SK-N-SH treated with all-trans-retinoic acid at 6 μM for 48 hours (cell line): ENCODE results near the gene A1BG.

Source experiments
- ATAC-seq: fragments of 200-7000 bp; cut with Tn5 transposase; 3 replicates; pipeline ENCODE4 v1.9.1; 2020; ENCODE audit warnings: mild to moderate bottlenecking, moderate library complexity
- ARNTL ChIP-seq: fragments of 450-650 bp; formaldehyde crosslinking; IDR thresholded peaks from 2 replicates; pipeline ENCODE4 v1.5.0; 2020; ENCODE audit warnings: low read depth, mild to moderate bottlenecking, moderate library complexity, borderline replicate concordance
- BACH2 ChIP-seq: fragments of 250-450 bp; sonication (Bioruptor Pico); IDR thresholded peaks from 2 replicates; pipeline ENCODE4 v1.9.0; 2021; ENCODE audit warnings: mild to moderate bottlenecking, borderline replicate concordance
- CSDC2 ChIP-seq: fragments of 250-450 bp; sonication (Bioruptor Pico); IDR thresholded peaks from 2 replicates; pipeline ENCODE4 v1.5.0; 2020; ENCODE audit warnings: mild to moderate bottlenecking, moderate library complexity
- ESRRG ChIP-seq: fragments of 250-450 bp; sonication (Bioruptor Pico); IDR thresholded peaks from 2 replicates; pipeline ENCODE4 v1.6.1; 2021; ENCODE audit warnings: mild to moderate bottlenecking
- GLIS3 ChIP-seq: fragments of 250-450 bp; sonication (Bioruptor Pico); IDR thresholded peaks from 2 replicates; pipeline ENCODE4 v1.5.0; 2020; ENCODE audit warnings: mild to moderate bottlenecking, moderate library complexity
- ISL1 ChIP-seq: fragments of 250-450 bp; sonication (Bioruptor Pico); IDR thresholded peaks from 2 replicates; pipeline ENCODE4 v2.1.2; 2022; ENCODE audit warnings: mild to moderate bottlenecking, moderate library complexity
- OSR1 ChIP-seq: fragments of 250-450 bp; sonication (Bioruptor Pico); IDR thresholded peaks from 2 replicates; pipeline ENCODE4 v1.8.0; 2022; ENCODE audit warnings: moderate library complexity, mild to moderate bottlenecking, inconsistent platforms
- PPARA ChIP-seq: fragments of 250-450 bp; sonication (Bioruptor Pico); IDR thresholded peaks from 2 replicates; pipeline ENCODE4 v1.5.0; 2020; ENCODE audit warnings: mild to moderate bottlenecking, borderline replicate concordance
- RARB ChIP-seq: fragments of 250-450 bp; sonication (Bioruptor Pico); IDR thresholded peaks from 2 replicates; pipeline ENCODE4 v1.8.0; 2021; ENCODE audit warnings: mild to moderate bottlenecking, moderate library complexity
- SNAI2 ChIP-seq: fragments of 250-450 bp; sonication (Bioruptor Pico); IDR thresholded peaks from 2 replicates; pipeline ENCODE4 v1.5.0; 2020; ENCODE audit warnings: mild to moderate bottlenecking, moderate library complexity
- TCF4 ChIP-seq: fragments of 250-450 bp; sonication (Bioruptor Pico); IDR thresholded peaks from 2 replicates; pipeline ENCODE4 v1.8.0; 2021; ENCODE audit warnings: mild to moderate bottlenecking, moderate library complexity, borderline replicate concordance
- ZC3H10 ChIP-seq: fragments of 250-450 bp; sonication (Bioruptor Pico); IDR thresholded peaks from 2 replicates; pipeline ENCODE4 v1.5.1; 2021; ENCODE audit warnings: mild to moderate bottlenecking, moderate library complexity
- ZFP3 ChIP-seq: fragments of 250-450 bp; sonication (Bioruptor Pico); IDR thresholded peaks from 2 replicates; pipeline ENCODE4 v1.5.0; 2020; ENCODE audit warnings: mild to moderate bottlenecking, moderate library complexity
- ZNF565 ChIP-seq: fragments of 450-650 bp; formaldehyde crosslinking; conservative IDR thresholded peaks from 2 replicates; pipeline ENCODE4 v1.5.0; 2020; ENCODE audit warnings: low read depth, mild to moderate bottlenecking, moderate library complexity
- ZNF8 ChIP-seq: fragments of 450-650 bp; formaldehyde crosslinking; IDR thresholded peaks from 2 replicates; pipeline ENCODE4 v1.5.0; 2020; ENCODE audit warnings: mild to moderate bottlenecking, moderate library complexity
- TF ChIP-seq, protein P1 (sequence below): fragments of 250-450 bp; sonication (Bioruptor Pico); IDR thresholded peaks from 2 replicates; pipeline ENCODE4 v1.8.0; 2021; ENCODE audit warnings: low read depth, mild to moderate bottlenecking, moderate library complexity, borderline replicate concordance
- TF ChIP-seq, protein P2 (sequence below): fragments of 250-450 bp; sonication (Bioruptor Pico); IDR thresholded peaks from 2 replicates; pipeline ENCODE4 v1.8.0; 2020; ENCODE audit warnings: mild to moderate bottlenecking, moderate library complexity, borderline replicate concordance
- TF ChIP-seq, protein P3 (sequence below): fragments of 250-450 bp; sonication (Bioruptor Pico); IDR thresholded peaks from 2 replicates; pipeline ENCODE4 v1.5.1; 2021; ENCODE audit warnings: mild to moderate bottlenecking, moderate library complexity
- TF ChIP-seq, protein P4 (sequence below): fragments of 250-450 bp; sonication (Bioruptor Pico); IDR thresholded peaks from 2 replicates; pipeline ENCODE4 v1.5.1; 2020; ENCODE audit warnings: low read depth, mild to moderate bottlenecking, moderate library complexity

The A1BG gene

GRCh38 chr19:58326501-58326913 lies 26.8 kb downstream of the A1BG start:
- no peak for TF ChIP-seq ZFP3 (CRISPR knock-in tag)
- TF ChIP-seq CSDC2: no peak
- TF ChIP-seq ISL1: no peak
- no peak for TF ChIP-seq ZNF8 (CRISPR knock-in tag)
- no peak for TF ChIP-seq SNAI2 (CRISPR knock-in tag)
- TF ChIP-seq, protein P1, sequence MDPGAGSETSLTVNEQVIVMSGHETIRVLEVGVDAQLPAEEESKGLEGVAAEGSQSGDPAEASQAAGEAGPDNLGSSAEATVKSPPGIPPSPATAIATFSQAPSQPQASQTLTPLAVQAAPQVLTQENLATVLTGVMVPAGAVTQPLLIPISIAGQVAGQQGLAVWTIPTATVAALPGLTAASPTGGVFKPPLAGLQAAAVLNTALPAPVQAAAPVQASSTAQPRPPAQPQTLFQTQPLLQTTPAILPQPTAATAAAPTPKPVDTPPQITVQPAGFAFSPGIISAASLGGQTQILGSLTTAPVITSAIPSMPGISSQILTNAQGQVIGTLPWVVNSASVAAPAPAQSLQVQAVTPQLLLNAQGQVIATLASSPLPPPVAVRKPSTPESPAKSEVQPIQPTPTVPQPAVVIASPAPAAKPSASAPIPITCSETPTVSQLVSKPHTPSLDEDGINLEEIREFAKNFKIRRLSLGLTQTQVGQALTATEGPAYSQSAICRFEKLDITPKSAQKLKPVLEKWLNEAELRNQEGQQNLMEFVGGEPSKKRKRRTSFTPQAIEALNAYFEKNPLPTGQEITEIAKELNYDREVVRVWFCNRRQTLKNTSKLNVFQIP: no peak
- TF ChIP-seq ZC3H10 (CRISPR knock-in tag): no peak
- TF ChIP-seq, protein P2, sequence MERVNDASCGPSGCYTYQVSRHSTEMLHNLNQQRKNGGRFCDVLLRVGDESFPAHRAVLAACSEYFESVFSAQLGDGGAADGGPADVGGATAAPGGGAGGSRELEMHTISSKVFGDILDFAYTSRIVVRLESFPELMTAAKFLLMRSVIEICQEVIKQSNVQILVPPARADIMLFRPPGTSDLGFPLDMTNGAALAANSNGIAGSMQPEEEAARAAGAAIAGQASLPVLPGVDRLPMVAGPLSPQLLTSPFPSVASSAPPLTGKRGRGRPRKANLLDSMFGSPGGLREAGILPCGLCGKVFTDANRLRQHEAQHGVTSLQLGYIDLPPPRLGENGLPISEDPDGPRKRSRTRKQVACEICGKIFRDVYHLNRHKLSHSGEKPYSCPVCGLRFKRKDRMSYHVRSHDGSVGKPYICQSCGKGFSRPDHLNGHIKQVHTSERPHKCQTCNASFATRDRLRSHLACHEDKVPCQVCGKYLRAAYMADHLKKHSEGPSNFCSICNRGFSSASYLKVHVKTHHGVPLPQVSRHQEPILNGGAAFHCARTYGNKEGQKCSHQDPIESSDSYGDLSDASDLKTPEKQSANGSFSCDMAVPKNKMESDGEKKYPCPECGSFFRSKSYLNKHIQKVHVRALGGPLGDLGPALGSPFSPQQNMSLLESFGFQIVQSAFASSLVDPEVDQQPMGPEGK (CRISPR knock-in tag): no peak
- TF ChIP-seq, all 23 proteins: peak for 0
- ATAC-seq: peak; percentile 60

GRCh38 chr19:58325311-58326022 lies 27.8 kb downstream of the A1BG start:
- no peak for TF ChIP-seq ZC3H10 (CRISPR knock-in tag)
- no peak for TF ChIP-seq OSR1 (CRISPR knock-in tag)
- no peak for TF ChIP-seq TCF4 (CRISPR knock-in tag)
- TF ChIP-seq, protein P3, sequence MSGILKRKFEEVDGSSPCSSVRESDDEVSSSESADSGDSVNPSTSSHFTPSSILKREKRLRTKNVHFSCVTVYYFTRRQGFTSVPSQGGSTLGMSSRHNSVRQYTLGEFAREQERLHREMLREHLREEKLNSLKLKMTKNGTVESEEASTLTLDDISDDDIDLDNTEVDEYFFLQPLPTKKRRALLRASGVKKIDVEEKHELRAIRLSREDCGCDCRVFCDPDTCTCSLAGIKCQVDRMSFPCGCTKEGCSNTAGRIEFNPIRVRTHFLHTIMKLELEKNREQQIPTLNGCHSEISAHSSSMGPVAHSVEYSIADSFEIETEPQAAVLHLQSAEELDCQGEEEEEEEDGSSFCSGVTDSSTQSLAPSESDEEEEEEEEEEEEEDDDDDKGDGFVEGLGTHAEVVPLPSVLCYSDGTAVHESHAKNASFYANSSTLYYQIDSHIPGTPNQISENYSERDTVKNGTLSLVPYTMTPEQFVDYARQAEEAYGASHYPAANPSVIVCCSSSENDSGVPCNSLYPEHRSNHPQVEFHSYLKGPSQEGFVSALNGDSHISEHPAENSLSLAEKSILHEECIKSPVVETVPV (CRISPR knock-in tag): no peak
- no peak for TF ChIP-seq ESRRG
- TF ChIP-seq PPARA (CRISPR knock-in tag): no peak
- no peak for TF ChIP-seq ARNTL (CRISPR knock-in tag)
- TF ChIP-seq, protein P1: no peak
- no peak for TF ChIP-seq BACH2 (CRISPR knock-in tag)
- ATAC-seq: no peak

GRCh38 chr19:58319241-58319640 lies 34.1 kb downstream of the A1BG start:
- TF ChIP-seq, protein P4, sequence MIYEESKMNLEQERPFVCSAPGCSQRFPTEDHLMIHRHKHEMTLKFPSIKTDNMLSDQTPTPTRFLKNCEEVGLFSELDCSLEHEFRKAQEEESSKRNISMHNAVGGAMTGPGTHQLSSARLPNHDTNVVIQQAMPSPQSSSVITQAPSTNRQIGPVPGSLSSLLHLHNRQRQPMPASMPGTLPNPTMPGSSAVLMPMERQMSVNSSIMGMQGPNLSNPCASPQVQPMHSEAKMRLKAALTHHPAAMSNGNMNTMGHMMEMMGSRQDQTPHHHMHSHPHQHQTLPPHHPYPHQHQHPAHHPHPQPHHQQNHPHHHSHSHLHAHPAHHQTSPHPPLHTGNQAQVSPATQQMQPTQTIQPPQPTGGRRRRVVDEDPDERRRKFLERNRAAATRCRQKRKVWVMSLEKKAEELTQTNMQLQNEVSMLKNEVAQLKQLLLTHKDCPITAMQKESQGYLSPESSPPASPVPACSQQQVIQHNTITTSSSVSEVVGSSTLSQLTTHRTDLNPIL (CRISPR knock-in tag): no peak
- no peak for TF ChIP-seq BACH2 (CRISPR knock-in tag)
- no peak for TF ChIP-seq ESRRG
- no peak for TF ChIP-seq RARB (CRISPR knock-in tag)
- no peak for TF ChIP-seq ZNF8 (CRISPR knock-in tag)
- TF ChIP-seq ARNTL (CRISPR knock-in tag): no peak
- TF ChIP-seq ZC3H10 (CRISPR knock-in tag): no peak
- TF ChIP-seq OSR1 (CRISPR knock-in tag): no peak

DNA sequence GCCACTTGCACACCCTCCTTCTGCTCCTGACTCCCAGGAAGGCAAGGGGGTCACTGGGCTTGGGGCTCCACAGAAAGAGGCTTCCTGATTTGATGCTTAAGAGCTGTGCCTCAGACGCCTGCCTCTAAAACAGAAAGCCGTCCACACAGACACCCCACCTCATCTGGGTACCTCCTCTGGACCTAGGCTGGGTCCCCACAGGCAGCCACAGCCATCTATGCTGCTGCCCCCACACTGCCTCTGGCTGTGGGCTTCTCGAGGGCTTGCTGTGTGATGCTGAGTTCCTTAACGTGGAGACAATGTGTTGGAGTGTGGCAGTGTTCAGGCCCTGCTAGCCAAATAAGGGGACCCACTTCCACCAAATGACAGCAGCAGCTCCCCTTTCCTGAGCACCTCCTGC lies 35.0 kb downstream of the A1BG start:
- TF ChIP-seq GLIS3 (CRISPR knock-in tag) (no peak), ZNF565 (CRISPR knock-in tag) (no peak), ZNF8 (CRISPR knock-in tag) (no peak), ZC3H10 (CRISPR knock-in tag) (no peak), OSR1 (CRISPR knock-in tag) (no peak)
- TF ChIP-seq, protein P1: no peak
- ATAC-seq: no peak; the same call in 2 of the 3 replicates

More at GRCh38 chr19:58319241-58319640, 34.1 kb downstream of the A1BG start:
- no peak for ATAC-seq
